Upper lobe of left lung (tissue), 6 donors: Measurements from ENCODE around the gene ERGIC3. TPM values are rescaled to one million over a fixed set of nuclear protein-coding genes. Genes with fewer than 3 reads are reported as not detected.

Experiments
- ATAC-seq, 2 donors: fragments of 200-7000 bp; cut with Tn5 transposase; one replicate each; pipeline ENCODE4 v1.9.1; 2022; ENCODE audit warnings: mild to moderate bottlenecking in 2 of 2, moderate library complexity in 2 of 2; ENCODE audit not compliant: low FRiP score in 2 of 2
- DNase-seq, 2 donors: peaks; one replicate each; pipeline ENCODE4 v3.0.0-alpha.2; 2019 to 2020
- H3K27ac ChIP-seq, 4 donors: fragments of 200-600 bp; sonication (generic); one replicate each; pipeline ENCODE4 v1.5.1; 2016 to 2019
- H3K27me3 ChIP-seq, 4 donors: fragments of 200-600 bp; sonication (generic); one replicate each; pipeline ENCODE4 v1.5.1; 2017 to 2019
- H3K36me3 ChIP-seq, 4 donors: fragments of 200-600 bp; sonication (generic); one replicate each; pipeline ENCODE4 v1.5.1; 2016 to 2019
- H3K4me1 ChIP-seq, 4 donors: fragments of 200-600 bp; sonication (generic); one replicate each; pipeline ENCODE4 v1.5.1; 2018 to 2019
- H3K4me3 ChIP-seq, 4 donors: fragments of 200-600 bp; sonication (generic); one replicate each; pipeline ENCODE4 v1.5.1; 2017 to 2019; ENCODE audit warnings: mild to moderate bottlenecking in 2 of 4, moderate library complexity in 1 of 4
- H3K9me3 ChIP-seq, 4 donors: fragments of 200-600 bp; sonication (generic); one replicate each; pipeline ENCODE4 v1.5.1; 2018 to 2019
- CTCF ChIP-seq, 6 experiments: fragments of 450-650 bp in 4 of 6; fragments of 200-600 bp in 2 of 6; sonication (generic) in 2 of 6; IDR thresholded peaks; one replicate each; pipeline ENCODE4 v1.5.1; 2016 to 2019; ENCODE audit warnings: antibody characterized with exemption in 6 of 6
- EP300 ChIP-seq, 4 donors: sonication (generic); formaldehyde crosslinking; IDR thresholded peaks; one replicate each; pipeline ENCODE4 v1.5.1; 2017; ENCODE audit warnings: antibody characterized with exemption in 4 of 4, control low read depth in 2 of 4
- POLR2A ChIP-seq, 4 donors: fragments of 450-650 bp; IDR thresholded peaks; one replicate each; pipeline ENCODE4 v1.5.1; 2016 to 2017; ENCODE audit warnings: antibody characterized with exemption in 4 of 4, mild to moderate bottlenecking in 2 of 4
- POLR2AphosphoS5 ChIP-seq, 2 donors: sonication (generic); formaldehyde crosslinking; IDR thresholded peaks; one replicate each; pipeline ENCODE4 v1.5.1; 2017; ENCODE audit warnings: antibody characterized with exemption in 2 of 2
- WGBS, 2 donors: methylation state at CpG; one replicate each; pipeline ENCODE4 v1.1.5; 2017 to 2018; 5-methylcytosine and 5-hydroxymethylcytosine counted together
- total RNA-seq, 6 donors: library from RNA; depleted of rRNA in 4 of 6; stranded (reverse); fragments of >200 nt in 4 of 6; gene quantifications; one replicate each; pipeline versions ENCODE4 v1.1.0 to v1.2.1, GENCODE V29; 2016 to 2021
- donor health status: DM: no; HTN: no; CAD: no; lungs with moderate emphysema.
- donor health status: DM: no; HTN: yes; CAD: no; lungs with severe emphysema.

ERGIC3 gene
- 100 to 1,000 TPM; 115 to 223 (median 179) TPM for total RNA-seq

GRCh38 chr20:35541783-35542662 is at the start of gene ERGIC3:
ERGIC3 (plus strand) TSS chr20:35542078; CDS start chr20:35542098, 20 bp downstream.
- peak; percentile 98 to 99 for DNase-seq
- Histone ChIP-seq H3K27me3 (no peaks in the 10 kb centered on the region), H3K9me3 (no peaks in the 10 kb centered on the region), H3K27ac (peak within 1 kb of the TSS; percentile 76 to 86 (median 83)), H3K36me3 (peaks cover 0 to 27% (median 3%) of the 10 kb centered on the region in 4 donors), H3K4me1 (peaks cover 13 to 18% (median 17%) of the 10 kb centered on the region in 4 donors), H3K4me3 (peak within 1 kb of the TSS; percentile 58 to 95 (median 64))
- TF ChIP-seq EP300 (IDR thresholded peaks at IDR 0.05) (no peak), POLR2A (IDR thresholded peaks at IDR 0.05) (peak in 1 of 4 donors; percentile 69), CTCF (IDR thresholded peaks at IDR 0.05) (peak in 2 of 6 experiments; percentile 18 to 27), POLR2AphosphoS5 (IDR thresholded peaks at IDR 0.05) (peak in 1 of 2 donors; percentile 70)
- ATAC-seq, result peak; percentile 98 to 100
- 4 to 6% methylated on average over 28 to 42 of the region's 57 CpGs for WGBS, 2 donors

GRCh38 chr20:35492352-35492751 is 49.5 kb upstream of the ERGIC3 start:
- H3K9me3 ChIP-seq, result no peaks in the 10 kb centered on the region
- TF ChIP-seq EP300 (IDR thresholded peaks at IDR 0.05) (no peak), CTCF (IDR thresholded peaks at IDR 0.05) (no peak), POLR2A (IDR thresholded peaks at IDR 0.05) (no peak), POLR2AphosphoS5 (IDR thresholded peaks at IDR 0.05) (no peak)
- DNase-seq (no peak), ATAC-seq (no peak)
- no peaks in the 10 kb centered on the region for H3K27me3 ChIP-seq
- no peak overlapping the region for H3K4me3 ChIP-seq
- no peak overlapping the region for H3K27ac ChIP-seq
- H3K36me3 ChIP-seq, result peaks cover 29 to 83% (median 56%) of the 10 kb centered on the region in 4 donors
- peaks cover 0 to 4% (median 0%) of the 10 kb centered on the region in 4 donors for H3K4me1 ChIP-seq
- 90 to 94% methylated on average over 6 of the region's 6 CpGs for WGBS, 2 donors

GRCh38 chr20:35496481-35496880 is 45.4 kb upstream of the ERGIC3 start:
- ATAC-seq (no peak), DNase-seq (no peak)
- Histone ChIP-seq H3K27me3 (no peaks in the 10 kb centered on the region), H3K36me3 (peaks cover 39 to 98% (median 79%) of the 10 kb centered on the region in 4 donors), H3K4me3 (no peak overlapping the region), H3K27ac (no peak overlapping the region), H3K4me1 (no peaks in the 10 kb centered on the region), H3K9me3 (no peaks in the 10 kb centered on the region)
- TF ChIP-seq POLR2AphosphoS5 (IDR thresholded peaks at IDR 0.05) (no peak), POLR2A (IDR thresholded peaks at IDR 0.05) (no peak), CTCF (IDR thresholded peaks at IDR 0.05) (no peak), EP300 (IDR thresholded peaks at IDR 0.05) (no peak)
- 96% methylated on average over 3 of the region's 3 CpGs for WGBS, 2 donors

GRCh38 chr20:35497320-35497719 is 44.6 kb upstream of the ERGIC3 start:
- H3K36me3 ChIP-seq, result peaks cover 42 to 100% (median 85%) of the 10 kb centered on the region in 4 donors
- DNase-seq, result no peak
- H3K4me1 ChIP-seq, result no peaks in the 10 kb centered on the region
- WGBS, 2 donors, result 93 to 95% methylated on average over 4 to 5 of the region's 5 CpGs
- H3K9me3 ChIP-seq, result no peaks in the 10 kb centered on the region
- no peaks in the 10 kb centered on the region for H3K27me3 ChIP-seq
- no peak for ATAC-seq
- TF ChIP-seq POLR2A (IDR thresholded peaks at IDR 0.05), result no peak
- no peak for TF ChIP-seq POLR2AphosphoS5 (IDR thresholded peaks at IDR 0.05)
- no peak for TF ChIP-seq EP300 (IDR thresholded peaks at IDR 0.05)
- no peak for TF ChIP-seq CTCF (IDR thresholded peaks at IDR 0.05)
- no peak overlapping the region for H3K4me3 ChIP-seq
- no peak overlapping the region for H3K27ac ChIP-seq
